ENCODE data around the gene TRIM2. TPM values are rescaled to one million over a fixed set of nuclear protein-coding genes. Genes with fewer than 3 reads are reported as not detected.

The TRIM2 gene
- total RNA-seq (10 to 100 TPM; 13.4 to 15.5 TPM), polyA plus RNA-seq (1 to 10 TPM; 3.4 to 4.4 TPM)

DNA sequence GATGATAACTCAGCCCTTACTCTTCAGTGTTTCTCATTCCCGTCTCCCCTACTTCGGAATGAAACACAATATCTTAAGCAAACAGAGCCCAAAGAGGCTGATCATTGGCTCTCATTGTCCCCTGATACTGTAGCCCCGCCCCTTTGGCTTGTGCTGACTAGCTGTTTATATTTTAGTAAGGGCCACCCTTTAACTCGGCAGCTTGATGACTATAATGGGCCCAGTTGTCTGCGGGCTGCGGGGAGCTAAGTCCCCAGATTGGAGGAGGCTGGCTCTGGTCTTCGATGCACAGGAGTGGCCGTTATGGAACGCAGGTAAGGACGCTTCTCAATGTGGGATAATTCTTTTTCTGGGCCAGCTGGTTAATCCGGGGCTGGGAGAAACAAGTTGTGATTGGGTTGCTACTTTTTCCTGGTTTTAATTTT is at the start of gene TRIM2:
TSS of gene TRIM2 (plus strand) at position 197 of the 425 bp plus-strand sequence. CDS start at position 285, 88 bp downstream.
- Histone ChIP-seq H3K9ac (ENCODE audit: low read depth in 1 of 2, low read length in 2 of 2) (no peak within 1 kb of the TSS), H3K4me1 (ENCODE audit: control insufficient read depth in 4 of 4, insufficient read depth in 4 of 4, low read length in 3 of 4) (peaks cover 0 to 6% (median 1%) of the 10 kb centered on the region in 4 donors), H3K4me3 (ENCODE audit: low read depth in 1 of 3, low read length in 3 of 3) (peak within 1 kb of the TSS; percentile 18 to 30 (median 28)), H3K27me3 (ENCODE audit: control insufficient read depth in 4 of 4, insufficient read depth in 4 of 4, low read length in 3 of 4) (no peaks in the 10 kb centered on the region), H3K27ac (ENCODE audit: low read depth in 1 of 2, low read length in 2 of 2) (peak within 1 kb of the TSS in 1 of 2 donors; percentile 8), H3K36me3 (ENCODE audit: control insufficient read depth in 4 of 4, insufficient read depth in 3 of 4, low read depth in 1 of 4, low read length in 3 of 4) (no peaks in the 10 kb centered on the region), H3K9me3 (ENCODE audit: control insufficient read depth in 4 of 4, low read length in 3 of 4) (no peaks in the 10 kb centered on the region)
- 22% methylated on average over 11 of the region's 11 CpGs for WGBS
- TF ChIP-seq, protein P1, sequence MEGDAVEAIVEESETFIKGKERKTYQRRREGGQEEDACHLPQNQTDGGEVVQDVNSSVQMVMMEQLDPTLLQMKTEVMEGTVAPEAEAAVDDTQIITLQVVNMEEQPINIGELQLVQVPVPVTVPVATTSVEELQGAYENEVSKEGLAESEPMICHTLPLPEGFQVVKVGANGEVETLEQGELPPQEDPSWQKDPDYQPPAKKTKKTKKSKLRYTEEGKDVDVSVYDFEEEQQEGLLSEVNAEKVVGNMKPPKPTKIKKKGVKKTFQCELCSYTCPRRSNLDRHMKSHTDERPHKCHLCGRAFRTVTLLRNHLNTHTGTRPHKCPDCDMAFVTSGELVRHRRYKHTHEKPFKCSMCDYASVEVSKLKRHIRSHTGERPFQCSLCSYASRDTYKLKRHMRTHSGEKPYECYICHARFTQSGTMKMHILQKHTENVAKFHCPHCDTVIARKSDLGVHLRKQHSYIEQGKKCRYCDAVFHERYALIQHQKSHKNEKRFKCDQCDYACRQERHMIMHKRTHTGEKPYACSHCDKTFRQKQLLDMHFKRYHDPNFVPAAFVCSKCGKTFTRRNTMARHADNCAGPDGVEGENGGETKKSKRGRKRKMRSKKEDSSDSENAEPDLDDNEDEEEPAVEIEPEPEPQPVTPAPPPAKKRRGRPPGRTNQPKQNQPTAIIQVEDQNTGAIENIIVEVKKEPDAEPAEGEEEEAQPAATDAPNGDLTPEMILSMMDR (IDR thresholded peaks at IDR 0.05; ENCODE audit: low read depth, low read length, missing input control): no peak
- TF ChIP-seq FOXA1 (IDR thresholded peaks at IDR 0.05) (no peak), YY1 (IDR thresholded peaks at IDR 0.05) (peak; percentile 21), NR2F2 (IDR thresholded peaks at IDR 0.05) (no peak)
- peak; percentile 55 for DNase-seq (ENCODE audit: low spot score)

DNA sequence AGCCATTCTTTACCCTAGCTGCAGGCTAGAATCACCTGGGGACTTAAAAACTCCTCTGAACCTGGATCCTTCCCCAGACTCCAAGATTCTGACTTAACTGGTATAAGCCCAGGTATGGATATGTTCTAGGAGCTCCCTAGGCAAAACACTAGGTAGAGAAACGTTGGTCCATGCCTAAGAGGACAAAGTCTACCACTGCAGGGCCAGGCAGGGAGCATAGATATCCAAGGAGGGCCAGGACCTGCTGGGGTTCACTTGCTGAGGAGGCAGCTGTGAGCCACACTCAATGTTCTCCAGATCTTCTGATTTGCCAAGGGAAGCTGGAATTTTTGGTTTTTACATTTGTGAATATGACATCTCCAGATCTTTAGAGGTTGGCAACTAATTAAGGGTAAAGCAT is 48.6 kb upstream of the TRIM2 start:
- WGBS: 27% methylated on average over 1 of the region's 1 CpG
- no peak overlapping the region for H3K27ac ChIP-seq (ENCODE audit: low read depth in 1 of 2, low read length in 2 of 2)

More for the DNA sequence above, 48.6 kb upstream of the TRIM2 start:
- TF ChIP-seq JUND (IDR thresholded peaks at IDR 0.05) (no peak), HNF4A (conservative IDR thresholded peaks at IDR 0.05) (no peak), SP1 (IDR thresholded peaks at IDR 0.05) (no peak), TAF1 (conservative IDR thresholded peaks at IDR 0.05) (no peak), NR2F2 (IDR thresholded peaks at IDR 0.05) (no peak), FOXA1 (IDR thresholded peaks at IDR 0.05) (no peak), RXRA (IDR thresholded peaks at IDR 0.05) (no peak), HNF4G (IDR thresholded peaks at IDR 0.05) (no peak), RAD21 (IDR thresholded peaks at IDR 0.05) (no peak), GABPA (IDR thresholded peaks at IDR 0.05 in 1 of 2, conservative IDR thresholded peaks at IDR 0.05 in 1 of 2) (no peak), YY1 (IDR thresholded peaks at IDR 0.05) (no peak)
- TF ChIP-seq, protein P2, sequence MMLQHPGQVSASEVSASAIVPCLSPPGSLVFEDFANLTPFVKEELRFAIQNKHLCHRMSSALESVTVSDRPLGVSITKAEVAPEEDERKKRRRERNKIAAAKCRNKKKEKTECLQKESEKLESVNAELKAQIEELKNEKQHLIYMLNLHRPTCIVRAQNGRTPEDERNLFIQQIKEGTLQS (IDR thresholded peaks at IDR 0.05): no peak
- TF ChIP-seq, protein P1 (IDR thresholded peaks at IDR 0.05; ENCODE audit: low read depth, low read length, missing input control): no peak
- TF ChIP-seq, protein P3, sequence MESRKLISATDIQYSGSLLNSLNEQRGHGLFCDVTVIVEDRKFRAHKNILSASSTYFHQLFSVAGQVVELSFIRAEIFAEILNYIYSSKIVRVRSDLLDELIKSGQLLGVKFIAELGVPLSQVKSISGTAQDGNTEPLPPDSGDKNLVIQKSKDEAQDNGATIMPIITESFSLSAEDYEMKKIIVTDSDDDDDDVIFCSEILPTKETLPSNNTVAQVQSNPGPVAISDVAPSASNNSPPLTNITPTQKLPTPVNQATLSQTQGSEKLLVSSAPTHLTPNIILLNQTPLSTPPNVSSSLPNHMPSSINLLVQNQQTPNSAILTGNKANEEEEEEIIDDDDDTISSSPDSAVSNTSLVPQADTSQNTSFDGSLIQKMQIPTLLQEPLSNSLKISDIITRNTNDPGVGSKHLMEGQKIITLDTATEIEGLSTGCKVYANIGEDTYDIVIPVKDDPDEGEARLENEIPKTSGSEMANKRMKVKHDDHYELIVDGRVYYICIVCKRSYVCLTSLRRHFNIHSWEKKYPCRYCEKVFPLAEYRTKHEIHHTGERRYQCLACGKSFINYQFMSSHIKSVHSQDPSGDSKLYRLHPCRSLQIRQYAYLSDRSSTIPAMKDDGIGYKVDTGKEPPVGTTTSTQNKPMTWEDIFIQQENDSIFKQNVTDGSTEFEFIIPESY (IDR thresholded peaks at IDR 0.05): no peak
- TF ChIP-seq, protein P4, sequence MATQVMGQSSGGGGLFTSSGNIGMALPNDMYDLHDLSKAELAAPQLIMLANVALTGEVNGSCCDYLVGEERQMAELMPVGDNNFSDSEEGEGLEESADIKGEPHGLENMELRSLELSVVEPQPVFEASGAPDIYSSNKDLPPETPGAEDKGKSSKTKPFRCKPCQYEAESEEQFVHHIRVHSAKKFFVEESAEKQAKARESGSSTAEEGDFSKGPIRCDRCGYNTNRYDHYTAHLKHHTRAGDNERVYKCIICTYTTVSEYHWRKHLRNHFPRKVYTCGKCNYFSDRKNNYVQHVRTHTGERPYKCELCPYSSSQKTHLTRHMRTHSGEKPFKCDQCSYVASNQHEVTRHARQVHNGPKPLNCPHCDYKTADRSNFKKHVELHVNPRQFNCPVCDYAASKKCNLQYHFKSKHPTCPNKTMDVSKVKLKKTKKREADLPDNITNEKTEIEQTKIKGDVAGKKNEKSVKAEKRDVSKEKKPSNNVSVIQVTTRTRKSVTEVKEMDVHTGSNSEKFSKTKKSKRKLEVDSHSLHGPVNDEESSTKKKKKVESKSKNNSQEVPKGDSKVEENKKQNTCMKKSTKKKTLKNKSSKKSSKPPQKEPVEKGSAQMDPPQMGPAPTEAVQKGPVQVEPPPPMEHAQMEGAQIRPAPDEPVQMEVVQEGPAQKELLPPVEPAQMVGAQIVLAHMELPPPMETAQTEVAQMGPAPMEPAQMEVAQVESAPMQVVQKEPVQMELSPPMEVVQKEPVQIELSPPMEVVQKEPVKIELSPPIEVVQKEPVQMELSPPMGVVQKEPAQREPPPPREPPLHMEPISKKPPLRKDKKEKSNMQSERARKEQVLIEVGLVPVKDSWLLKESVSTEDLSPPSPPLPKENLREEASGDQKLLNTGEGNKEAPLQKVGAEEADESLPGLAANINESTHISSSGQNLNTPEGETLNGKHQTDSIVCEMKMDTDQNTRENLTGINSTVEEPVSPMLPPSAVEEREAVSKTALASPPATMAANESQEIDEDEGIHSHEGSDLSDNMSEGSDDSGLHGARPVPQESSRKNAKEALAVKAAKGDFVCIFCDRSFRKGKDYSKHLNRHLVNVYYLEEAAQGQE (IDR thresholded peaks at IDR 0.05): no peak
- TF ChIP-seq, protein P5, sequence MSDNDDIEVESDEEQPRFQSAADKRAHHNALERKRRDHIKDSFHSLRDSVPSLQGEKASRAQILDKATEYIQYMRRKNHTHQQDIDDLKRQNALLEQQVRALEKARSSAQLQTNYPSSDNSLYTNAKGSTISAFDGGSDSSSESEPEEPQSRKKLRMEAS (IDR thresholded peaks at IDR 0.05): no peak
- H3K36me3 ChIP-seq (ENCODE audit: control insufficient read depth in 4 of 4, insufficient read depth in 3 of 4, low read depth in 1 of 4, low read length in 3 of 4): no peaks in the 10 kb centered on the region
- H3K4me1 ChIP-seq (ENCODE audit: control insufficient read depth in 4 of 4, insufficient read depth in 4 of 4, low read length in 3 of 4): peaks cover 3 to 23% (median 19%) of the 10 kb centered on the region in 4 donors
- peaks cover 0 to 12% (median 3%) of the 10 kb centered on the region in 4 donors for H3K27me3 ChIP-seq (ENCODE audit: control insufficient read depth in 4 of 4, insufficient read depth in 4 of 4, low read length in 3 of 4)
- no peak overlapping the region for H3K4me3 ChIP-seq (ENCODE audit: low read depth in 1 of 3, low read length in 3 of 3)
- H3K9me3 ChIP-seq (ENCODE audit: control insufficient read depth in 4 of 4, low read length in 3 of 4): no peaks in the 10 kb centered on the region
- H3K9ac ChIP-seq (ENCODE audit: low read depth in 1 of 2, low read length in 2 of 2): no peak overlapping the region
- DNase-seq (ENCODE audit: low spot score): no peak

All from liver (tissue), 9 donors.